GM18498 (cell line): ENCODE measurements around the gene MEX3B.
"Not testable (repeated sequence)": the region's sequence is repeated elsewhere in the genome, so short reads cannot be mapped to it uniquely, and the experiment has no call there.

Source experiments
- ATAC-seq: cut with Tn5 transposase; IDR thresholded peaks from one replicate; pipeline ENCODE4 v1.9.1; 2021; ENCODE audit warnings: mild to moderate bottlenecking, moderate library complexity; ENCODE audit not compliant: unreplicated experiment

The MEX3B gene

GRCh38 chr15:82014989-82015388 lies 30.8 kb downstream of the MEX3B start:
- no peak for ATAC-seq

DNA sequence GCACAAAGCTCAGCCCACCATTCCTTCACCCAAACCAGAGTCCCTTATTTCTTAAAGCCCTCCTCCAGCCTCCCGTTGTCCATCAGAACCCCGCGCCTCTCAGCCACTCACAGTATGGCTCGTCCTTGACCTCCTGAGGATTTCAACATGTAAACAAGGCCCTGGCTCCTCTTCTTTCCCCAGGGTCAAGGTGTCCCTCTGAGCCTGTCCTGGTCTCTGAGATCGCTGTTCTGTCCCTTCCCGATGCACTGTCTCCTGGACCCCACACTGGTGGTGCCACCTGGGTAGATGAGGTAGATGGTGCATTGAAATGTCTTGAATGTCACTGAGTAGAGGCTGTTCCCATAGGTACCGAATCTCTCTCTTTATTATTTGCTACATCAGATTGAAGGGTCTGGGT lies 32.9 kb downstream of the MEX3B start:
- ATAC-seq, result no peak

- no peak for ATAC-seq
These were observed 40.6 kb downstream of the MEX3B start for GRCh38 chr15:82005239-82005638.

DNA sequence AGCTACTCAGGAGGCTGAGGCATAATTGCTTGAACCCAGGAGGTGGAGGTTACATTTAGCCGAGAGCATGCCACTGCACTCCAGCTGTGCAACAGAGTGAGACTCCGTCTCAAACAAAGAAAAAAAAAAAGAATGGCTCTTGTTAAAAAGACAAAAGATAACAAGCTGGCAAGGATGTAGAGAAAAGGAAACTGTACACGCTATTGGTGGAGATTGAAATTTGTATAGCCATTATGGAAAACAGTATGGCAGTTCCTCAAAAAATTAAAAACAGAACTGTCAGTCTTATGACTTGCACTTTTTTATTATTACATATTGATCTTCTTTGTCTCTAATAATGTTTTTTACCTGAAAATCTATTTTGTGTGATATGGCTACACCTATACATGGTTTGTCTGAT lies 41.9 kb downstream of the MEX3B start:
- ATAC-seq, result no peak

GRCh38 chr15:81995081-81995480 lies 50.7 kb downstream of the MEX3B start:
- ATAC-seq, result not testable (repeated sequence)

DNA sequence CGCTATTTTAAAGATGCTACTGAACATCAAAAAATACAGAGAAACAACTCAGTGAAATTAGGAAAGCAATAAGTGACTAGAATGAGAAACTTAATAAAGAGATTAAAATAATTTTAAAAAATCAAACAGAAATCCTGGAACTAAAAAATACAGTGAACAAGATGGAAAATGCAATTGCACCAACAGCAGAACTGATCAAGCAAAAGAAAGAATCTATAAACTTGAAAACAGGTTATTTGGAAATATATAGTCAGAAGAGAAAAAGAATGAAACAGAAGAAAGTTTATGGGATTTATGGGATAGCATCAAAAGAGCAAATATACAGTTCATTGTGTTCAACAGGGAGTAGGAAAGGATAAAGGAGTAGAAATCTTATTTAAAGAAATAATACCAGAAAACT lies 53.3 kb downstream of the MEX3B start:
- no peak for ATAC-seq
